Measurements from ENCODE around the gene PRODH2.

The PRODH2 gene, protein sequence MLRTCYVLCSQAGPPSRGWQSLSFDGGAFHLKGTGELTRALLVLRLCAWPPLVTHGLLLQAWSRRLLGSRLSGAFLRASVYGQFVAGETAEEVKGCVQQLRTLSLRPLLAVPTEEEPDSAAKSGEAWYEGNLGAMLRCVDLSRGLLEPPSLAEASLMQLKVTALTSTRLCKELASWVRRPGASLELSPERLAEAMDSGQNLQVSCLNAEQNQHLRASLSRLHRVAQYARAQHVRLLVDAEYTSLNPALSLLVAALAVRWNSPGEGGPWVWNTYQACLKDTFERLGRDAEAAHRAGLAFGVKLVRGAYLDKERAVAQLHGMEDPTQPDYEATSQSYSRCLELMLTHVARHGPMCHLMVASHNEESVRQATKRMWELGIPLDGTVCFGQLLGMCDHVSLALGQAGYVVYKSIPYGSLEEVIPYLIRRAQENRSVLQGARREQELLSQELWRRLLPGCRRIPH

DNA sequence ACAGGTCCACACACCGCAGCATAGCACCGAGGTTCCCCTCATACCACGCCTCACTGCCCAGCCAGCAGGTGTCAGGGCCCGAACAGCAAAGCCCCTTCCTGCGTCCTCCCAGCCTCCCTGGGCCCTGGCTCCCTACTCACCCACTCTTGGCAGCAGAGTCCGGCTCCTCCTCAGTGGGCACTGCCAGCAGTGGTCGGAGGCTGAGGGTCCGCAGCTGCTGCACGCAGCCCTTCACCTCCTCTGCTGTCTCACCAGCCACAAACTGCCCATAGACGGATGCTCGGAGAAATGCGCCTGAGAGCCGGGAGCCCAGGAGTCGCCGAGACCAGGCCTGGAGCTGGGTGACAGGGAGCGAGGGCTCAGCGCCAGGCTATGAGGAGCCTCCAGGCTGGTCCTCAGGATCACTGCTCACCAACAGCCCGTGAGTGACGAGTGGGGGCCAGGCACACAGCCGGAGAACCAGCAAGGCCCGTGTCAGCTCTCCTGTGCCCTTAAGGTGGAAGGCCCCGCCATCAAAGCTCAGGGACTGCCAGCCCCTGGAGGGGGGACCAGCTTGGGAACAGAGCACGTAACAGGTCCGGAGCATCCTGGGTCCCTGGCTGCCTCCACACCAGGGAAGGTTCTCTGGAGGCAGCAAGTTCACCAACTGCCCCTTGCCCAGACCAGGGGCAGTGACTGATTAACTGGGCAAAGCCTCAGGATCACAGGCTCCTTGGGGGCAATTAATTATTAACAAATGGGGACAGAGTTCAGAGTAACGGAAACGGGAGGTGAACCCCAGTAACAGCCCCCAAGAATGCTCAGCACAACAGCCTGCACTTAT lies at the start of gene PRODH2:
Gene PRODH2, minus strand, starts transcription at position 626 of the 823 bp plus-strand sequence. Its CDS starts 40 bp downstream, at position 586.
- DNase-seq (ENCODE audit: low read depth in 3 of 3): no peak

DNA sequence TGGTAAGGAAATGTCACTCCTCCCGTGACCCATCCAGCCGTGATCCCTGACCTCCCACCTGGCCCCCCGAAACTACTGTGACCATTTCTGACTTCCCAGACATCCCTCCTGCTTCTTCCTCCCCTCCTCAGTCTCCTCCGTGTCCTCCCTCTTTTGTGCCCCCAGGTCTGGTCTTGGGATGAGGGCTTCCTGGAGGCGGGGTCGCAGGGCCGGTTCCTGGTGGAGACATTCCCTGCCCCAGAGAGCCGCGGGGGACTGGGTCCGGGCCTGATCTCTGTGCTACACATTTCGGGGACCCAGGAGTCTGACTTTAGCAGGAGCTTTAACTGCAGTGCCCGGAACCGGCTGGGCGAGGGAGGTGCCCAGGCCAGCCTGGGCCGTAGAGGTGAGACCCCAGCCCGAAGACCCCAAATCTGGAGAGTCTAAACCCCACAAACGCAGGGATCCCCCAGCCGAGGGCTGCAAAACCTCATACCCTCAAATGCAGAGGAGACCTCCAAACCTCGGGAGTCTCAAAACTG lies 49.1 kb upstream of the PRODH2 start:
- no peak for DNase-seq (ENCODE audit: low read depth in 3 of 3)

DNA sequence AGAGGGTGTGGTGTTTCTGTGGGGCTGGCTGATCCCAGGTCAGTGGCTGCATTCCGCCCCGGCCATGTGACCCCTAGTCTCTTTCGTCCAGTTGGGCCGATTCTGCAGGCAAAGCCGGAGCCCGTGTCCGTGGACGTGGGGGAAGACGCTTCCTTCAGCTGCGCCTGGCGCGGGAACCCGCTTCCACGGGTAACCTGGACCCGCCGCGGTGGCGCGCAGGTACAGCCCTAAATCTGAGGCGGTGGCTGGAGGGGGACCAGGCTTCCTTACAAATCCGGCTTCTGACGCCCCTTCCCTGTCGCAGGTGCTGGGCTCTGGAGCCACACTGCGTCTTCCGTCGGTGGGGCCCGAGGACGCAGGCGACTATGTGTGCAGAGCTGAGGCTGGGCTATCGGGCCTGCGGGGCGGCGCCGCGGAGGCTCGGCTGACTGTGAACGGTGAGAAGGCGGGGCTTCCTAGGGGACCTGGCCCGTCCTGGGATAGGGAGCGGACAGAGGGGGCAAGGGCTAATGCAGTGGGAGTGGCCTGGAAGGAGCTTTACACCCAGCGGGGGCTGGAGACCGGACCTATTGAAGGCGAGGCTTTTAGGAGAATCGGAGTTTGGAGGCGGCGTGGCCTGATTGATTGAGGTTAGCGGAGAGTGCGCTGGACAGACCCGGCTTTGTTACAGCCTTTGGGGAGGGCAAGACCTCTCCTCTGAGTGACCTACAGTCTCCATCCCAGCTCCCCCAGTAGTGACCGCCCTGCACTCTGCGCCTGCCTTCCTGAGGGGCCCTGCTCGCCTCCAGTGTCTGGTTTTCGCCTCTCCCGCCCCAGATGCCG lies 48.4 kb upstream of the PRODH2 start:
- DNase-seq (ENCODE audit: low read depth in 3 of 3): no peak

DNA sequence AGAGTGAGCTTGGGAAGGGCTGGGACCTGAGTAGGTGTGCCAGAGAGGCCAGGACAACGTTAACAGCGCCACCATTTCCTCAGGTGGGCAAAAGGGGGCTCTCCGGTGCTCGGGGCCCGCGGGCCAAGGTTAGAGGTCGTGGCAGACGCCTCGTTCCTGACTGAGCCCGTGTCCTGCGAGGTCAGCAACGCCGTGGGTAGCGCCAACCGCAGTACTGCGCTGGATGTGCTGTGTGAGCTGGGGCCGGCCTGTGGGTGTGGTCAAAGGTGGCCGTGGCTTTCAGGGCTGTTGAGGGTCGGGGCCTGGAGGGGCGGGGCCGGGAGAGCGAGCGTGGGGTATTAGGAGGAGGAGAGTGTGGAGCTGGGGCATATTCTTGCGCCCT lies 47.8 kb upstream of the PRODH2 start:
- no peak for DNase-seq (ENCODE audit: low read depth in 3 of 3)

DNA sequence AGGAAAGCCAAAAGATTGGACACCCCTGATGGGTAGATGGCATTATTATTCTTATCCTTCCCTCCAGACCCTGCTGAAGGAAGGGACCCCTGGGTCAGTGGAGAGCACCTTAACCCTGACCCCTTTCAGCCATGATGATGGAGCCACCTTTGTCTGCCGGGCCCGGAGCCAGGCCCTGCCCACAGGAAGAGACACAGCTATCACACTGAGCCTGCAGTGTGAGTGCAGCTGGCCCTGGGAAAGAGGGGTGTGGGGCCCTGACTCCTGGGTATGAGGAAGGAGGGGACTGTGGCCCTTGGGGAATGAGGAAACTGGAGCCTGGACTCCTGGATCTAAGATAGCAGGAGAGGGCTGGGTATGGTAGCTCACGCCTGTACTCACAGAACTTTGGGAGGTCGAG lies 46.8 kb upstream of the PRODH2 start:
- DNase-seq (ENCODE audit: low read depth in 3 of 3): no peak

DNA sequence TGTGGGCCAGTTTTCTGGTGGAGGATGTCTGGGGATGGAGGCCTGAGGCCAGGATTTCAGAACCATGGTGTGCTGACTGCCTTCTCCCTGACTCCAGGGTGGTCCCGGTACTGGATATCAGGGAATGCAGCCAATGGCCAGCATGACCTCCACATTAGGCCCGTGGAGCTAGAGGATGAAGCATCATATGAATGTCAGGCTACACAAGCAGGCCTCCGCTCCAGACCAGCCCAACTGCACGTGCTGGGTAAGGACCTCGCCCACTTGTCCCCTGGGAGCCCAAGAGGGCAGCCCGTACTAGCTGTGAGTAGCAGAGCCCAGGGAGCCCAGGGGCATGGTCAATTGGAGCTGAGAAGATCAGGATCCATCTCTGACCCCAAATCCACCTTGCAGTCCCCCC lies 45.7 kb upstream of the PRODH2 start:
- no peak for DNase-seq (ENCODE audit: low read depth in 3 of 3)

DNA sequence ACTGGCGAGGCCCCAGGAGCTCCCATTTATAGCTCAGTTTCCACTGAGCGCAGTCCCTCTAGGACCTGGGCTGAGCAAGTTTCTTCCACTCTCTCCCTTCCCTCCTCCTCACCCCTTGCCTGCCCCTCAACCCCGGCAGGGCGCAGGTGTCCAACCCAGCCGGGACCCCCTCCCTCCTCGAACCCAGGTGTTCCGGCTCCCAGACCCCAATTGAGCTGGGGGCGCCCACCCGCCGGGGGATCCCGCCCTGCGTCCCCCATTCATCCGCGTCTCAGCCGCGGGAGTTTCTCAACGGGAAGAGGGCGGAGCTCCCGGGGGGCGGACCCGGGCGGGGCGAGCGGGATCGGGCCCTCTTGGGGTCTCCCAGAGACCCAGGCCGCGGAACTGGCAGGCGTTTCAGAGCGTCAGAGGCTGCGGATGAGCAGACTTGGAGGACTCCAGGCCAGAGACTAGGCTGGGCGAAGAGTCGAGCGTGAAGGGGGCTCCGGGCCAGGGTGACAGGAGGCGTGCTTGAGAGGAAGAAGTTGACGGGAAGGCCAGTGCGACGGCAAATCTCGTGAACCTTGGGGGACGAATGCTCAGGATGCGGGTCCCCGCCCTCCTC lies 44.0 kb upstream of the PRODH2 start, which contains the start of gene KIRREL2:
Gene KIRREL2, plus strand, starts transcription at position 366 of the 604 bp plus-strand sequence. Its CDS starts 209 bp downstream, at position 575.
- no peak for DNase-seq (ENCODE audit: low read depth in 3 of 3)

DNA sequence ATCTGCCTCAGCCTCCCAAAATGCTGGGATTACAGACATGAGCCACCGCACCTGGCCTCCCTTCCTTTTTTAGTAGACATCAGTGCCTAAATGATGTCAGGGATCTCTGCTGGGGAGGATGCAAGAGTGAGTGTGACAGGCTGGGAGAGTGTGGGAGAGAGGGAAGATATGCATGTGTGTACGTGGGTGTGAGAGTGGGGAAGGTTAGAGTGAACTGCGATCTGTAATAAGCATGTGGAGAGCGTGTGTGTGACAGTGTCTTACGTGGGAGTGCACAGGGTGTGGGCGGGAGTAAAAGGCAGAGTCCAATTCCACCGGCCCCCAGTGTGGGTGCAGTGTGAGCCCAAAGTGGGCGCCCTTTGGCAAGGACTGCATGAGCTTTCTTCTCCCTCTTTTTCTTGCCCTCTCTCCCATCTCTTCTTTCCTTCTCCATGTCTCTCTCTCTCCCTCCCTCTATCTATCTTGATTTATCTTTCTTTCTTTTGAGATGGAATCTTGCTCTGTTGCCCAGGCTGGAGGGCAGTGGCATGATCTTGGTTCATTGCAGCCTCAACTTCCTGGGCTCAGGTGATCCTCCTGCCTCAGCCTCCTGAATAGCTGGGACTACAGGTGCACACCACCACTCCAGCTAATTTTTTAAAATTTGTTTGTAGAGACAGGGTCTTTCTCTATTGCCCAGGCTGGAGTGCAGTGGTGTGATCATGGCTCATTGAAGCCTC lies 40.6 kb upstream of the PRODH2 start:
- no peak for DNase-seq (ENCODE audit: low read depth in 3 of 3)

DNA sequence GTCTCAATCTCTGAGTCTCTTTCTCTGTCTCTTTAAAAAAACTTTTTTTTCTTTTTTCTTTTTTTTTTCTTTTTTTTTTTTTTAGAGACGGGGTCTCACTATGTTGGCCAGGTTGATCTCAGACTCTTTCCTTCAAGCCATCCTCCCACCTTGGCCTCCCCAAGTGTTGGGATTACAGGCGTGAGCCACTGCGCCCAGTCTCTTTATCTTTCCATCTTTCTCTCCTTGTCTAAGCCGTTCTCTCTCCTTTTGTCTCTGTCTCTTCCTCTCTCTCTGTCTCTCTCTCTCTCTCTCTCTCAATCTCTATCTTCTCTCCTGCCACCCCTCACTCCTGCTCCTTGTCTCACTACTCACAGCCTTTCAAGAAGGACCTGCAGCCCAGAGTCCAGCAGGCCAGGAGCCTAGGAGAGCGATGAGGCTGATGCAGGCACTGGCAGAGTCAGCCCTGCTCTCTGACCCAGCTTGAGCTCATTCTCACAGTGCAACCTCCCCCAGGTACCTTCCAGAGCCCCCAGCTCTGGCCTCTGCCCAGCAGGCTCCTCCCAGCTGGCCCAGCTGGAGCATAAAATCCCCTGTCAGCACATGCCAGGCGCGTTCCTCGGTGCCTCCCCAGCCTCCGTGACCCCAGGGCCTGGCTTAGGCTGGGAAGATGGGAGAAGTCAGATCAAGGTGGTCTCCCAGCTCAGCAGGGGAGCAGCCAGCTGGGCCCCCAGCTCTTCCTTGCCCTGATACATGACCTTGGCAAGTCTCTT lies 39.6 kb upstream of the PRODH2 start, which contains the start of gene NPHS1:
Gene NPHS1, minus strand, starts transcription at position 476 of the 752 bp plus-strand sequence. CDS start 667 bp downstream, outside the sequence.
- DNase-seq (ENCODE audit: low read depth in 3 of 3): no peak

DNA sequence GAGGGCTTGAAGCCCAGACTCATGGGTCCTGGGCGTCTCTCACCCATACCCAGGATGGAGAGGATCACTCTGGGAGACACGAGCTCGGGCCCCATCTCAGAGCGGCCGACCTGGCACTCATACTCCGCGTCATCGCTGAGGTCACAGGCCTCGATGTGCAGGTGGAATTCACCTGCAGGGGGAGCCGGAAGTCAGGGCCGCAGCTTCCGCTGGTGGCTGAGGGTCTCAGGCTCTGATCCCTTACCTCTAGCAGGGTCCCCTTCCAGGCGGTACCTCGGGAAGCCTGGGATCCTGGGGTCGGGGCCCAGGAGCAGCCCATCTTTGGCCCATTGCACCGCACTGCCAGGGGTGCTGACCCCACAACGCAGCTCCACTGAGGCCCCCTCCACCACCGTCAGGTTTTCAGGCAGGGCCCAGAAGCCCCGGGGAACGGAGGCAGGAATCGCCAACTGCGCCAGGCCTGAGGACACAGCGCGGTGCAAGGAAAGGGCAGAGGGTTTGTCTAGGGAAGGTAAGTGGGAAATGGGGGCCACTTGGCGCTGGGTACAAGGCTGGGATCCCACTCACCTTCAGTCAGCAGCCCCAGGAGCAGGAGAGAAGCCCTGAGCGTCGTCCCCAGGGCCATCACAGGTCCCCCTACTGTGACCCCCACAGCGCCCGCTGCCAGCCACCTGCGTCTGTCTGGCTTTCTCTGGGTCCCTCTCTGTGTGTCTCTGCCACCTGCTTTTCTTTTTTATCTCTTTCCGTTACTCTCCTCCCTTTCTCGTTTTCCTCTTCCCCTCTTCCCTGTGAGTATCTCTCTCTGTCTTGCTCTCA lies 38.8 kb upstream of the PRODH2 start:
- DNase-seq (ENCODE audit: low read depth in 3 of 3): no peak

DNA sequence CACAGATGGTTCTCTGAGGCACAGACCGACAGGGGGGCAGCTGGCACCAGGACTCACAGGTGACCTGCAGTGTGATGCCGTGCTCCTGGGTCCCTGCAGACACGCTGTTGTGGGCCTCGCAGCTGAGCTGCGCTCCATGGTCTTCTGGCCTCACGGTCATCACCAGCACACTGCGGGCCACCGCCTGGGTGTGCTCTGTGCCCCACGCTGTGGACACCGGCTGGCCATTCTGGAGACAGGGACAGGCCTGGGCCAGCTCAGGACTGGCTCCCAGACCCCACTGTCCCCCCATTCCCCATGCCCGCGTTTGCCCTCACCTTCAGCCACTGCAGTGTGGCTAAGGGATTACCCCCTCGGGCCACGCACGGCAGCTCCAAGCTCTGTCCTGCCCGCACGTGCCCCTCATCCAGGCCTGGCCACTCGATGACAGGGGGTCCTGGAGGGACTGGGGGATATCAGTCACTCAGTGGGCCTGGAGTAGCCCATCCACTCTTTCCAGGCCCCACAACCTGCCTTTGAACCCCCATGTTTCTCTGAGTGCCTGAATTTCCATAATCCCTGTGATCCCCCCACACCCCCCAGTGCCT lies 36.4 kb upstream of the PRODH2 start:
- no peak for DNase-seq (ENCODE audit: low read depth in 3 of 3)

DNA sequence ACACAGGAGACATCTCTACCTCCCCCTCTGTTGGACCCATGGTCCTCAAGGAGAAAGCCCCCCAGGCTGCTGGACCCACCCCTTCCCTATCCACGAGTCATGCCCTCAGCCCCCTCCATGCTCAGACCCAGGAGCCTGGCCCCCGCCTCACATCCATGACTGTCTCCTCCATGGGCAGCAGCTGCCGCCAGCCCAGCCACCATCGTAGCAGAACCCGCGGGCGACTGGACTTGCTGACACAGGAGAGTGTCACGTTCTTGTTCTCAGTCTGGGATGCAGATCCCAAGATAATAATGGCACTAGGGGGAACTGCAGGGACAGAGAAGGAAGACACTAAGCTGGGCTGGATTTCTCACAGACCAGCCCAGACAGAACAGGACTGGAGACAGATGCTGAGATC lies 35.8 kb upstream of the PRODH2 start:
- DNase-seq (ENCODE audit: low read depth in 3 of 3): no peak

DNA sequence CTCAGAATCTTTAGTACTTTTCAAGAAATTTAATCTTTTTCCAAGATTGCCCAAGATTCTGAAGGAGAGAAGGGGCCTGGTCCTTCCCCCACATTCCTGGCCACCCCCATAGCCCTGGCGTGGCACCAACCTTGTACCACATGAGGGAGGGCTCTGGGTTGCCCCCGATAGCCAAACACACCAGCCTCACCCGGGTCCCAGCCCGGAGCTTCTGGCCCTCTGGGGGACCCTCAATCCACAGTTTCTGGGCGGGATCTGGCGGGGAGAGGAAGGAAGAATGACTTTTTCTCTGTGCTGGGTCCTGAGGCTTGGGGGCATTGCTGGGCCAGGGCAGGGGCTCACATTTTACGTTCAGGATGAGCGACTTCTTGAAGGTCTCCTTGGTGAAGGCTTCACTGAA lies 35.3 kb upstream of the PRODH2 start:
- no peak for DNase-seq (ENCODE audit: low read depth in 3 of 3)

DNA sequence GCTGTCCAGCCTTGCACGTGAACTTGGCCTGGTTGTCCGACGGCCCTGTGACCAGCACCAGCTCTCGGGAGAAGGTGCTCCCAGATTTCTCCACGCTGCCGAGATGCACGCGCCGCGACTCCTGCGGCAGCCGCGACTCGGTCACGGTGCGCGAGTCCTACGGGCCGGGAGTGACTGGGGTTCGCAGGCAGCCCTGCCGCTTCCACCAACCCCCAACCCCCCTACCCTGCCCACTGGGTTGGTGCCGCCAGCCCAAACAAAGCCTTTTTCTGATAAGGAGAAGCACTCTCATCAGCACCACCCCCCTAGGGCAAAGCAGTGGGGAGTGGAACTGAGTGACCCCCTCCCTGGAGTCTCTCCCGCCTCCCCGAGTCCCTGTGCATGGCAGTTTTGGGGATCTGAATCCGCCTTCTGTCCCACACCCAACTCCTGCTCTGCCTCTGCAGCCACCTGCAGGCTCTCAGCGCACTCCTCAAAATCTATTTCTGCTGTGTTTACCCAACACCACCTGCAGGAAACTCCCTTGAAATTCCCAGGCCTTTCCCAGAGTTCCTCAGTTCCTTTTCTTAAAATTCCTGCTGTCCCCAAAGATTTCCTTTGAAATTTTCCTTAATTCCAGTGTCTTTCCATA lies 33.5 kb upstream of the PRODH2 start:
- no peak for DNase-seq (ENCODE audit: low read depth in 3 of 3)

DNA sequence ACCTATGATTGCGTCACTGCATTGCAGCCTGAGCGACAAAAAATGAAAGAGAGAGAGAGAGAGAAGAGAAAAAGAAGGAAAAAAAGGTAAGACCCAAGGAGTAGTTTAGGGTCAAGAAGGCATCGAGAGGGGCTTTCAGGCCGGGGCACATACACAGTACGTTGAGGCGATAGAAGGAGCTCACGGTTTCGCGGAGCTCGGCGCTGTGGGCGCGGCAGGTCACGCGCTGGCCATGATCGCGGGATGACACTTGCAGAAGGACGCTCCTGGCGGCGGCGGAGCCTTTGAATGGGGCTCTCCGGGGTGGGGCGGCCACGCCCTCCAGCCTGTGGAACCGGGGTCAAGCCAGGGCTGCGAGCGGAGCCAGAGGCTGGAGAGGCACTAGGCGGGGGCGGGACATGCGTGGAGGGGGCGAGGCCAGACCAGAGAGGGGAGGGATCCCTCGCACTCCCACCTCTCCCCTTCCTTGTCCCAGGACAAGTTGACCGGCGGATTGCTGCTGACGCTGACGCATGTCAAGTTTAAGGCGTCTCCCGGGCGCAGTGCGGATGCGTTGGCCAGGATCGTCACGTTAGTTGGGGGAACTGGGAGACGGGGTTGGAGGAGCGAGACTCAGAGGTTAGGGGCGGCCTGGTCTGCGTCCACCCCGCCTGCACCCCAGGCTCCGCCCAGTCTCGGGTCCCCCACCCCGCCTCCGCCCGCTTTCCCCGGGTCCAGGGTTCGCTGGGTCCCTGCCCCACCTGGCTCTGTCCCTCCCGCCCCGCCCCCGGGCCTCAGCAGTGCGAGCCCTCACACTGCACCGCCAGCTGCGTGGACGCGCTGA lies 32.8 kb upstream of the PRODH2 start:
- DNase-seq (ENCODE audit: low read depth in 3 of 3): no peak

DNA sequence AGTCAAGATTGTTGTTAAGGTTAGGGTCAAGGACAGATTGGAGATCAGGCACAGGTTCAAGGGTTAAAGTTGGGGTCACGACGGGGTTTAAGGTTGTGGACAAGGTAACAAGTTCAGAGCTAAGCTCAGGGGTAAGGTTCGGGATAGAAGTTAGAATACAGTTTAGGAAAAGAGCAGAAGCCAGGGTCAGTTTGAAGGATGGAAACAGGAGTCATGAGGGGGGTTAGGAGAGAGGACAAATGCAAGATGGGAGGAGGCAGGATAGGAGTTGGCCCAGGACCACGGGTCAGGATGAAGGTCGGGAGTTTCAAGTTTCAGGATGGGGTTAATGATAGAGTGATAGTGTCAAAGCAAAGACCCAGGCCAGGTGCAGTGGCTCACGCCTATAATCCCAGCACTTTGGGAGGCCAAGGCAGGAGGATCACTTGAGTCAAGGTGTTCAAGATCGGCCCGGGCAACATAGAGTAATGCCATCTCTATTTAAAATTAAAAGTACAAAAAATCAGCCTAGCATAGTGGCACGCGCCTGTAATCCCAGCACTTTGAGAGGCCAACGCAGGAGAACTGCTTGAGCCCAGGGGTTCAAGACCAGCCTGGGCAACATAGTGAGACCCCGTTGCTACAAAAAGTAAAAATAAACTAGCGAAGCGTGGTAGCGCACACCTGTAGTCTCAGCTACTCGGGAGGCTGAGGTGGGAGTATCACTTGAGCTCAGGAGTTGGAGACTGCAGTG lies 32.0 kb upstream of the PRODH2 start:
- DNase-seq (ENCODE audit: low read depth in 3 of 3): no peak

Measured in stimulated activated CD4-positive, alpha-beta T cell treated with anti-CD3 and anti-CD28 coated beads, TNF-alpha, amount 100 ng/mL, for 24 hours (primary cell).